GM21515 (cell line): ENCODE results near the gene ZNF644.

Source experiments
- ATAC-seq: cut with Tn5 transposase; IDR thresholded peaks from one replicate; pipeline ENCODE4 v1.9.1; 2021; ENCODE audit not compliant: unreplicated experiment

ZNF644 gene

DNA sequence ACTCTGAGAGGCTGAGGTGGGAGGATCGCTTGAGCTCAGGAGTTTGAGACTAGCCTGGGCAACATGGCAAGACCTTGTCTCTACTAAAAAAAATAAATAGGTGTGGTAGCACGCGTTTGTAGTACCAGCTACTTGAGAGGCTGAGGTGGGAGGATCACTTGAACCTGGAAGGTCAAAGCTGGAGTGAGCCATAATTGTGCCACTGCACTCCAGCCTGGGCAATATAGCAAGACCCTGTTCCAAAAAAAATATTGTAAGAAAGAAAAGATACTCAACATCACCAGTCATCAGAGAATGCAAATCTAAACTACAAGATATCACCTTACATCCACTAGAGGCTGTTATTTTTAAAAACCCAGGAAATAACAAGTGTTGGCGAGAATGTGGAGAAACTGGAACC is 32.5 kb downstream of the ZNF644 start:
- no peak for ATAC-seq

DNA sequence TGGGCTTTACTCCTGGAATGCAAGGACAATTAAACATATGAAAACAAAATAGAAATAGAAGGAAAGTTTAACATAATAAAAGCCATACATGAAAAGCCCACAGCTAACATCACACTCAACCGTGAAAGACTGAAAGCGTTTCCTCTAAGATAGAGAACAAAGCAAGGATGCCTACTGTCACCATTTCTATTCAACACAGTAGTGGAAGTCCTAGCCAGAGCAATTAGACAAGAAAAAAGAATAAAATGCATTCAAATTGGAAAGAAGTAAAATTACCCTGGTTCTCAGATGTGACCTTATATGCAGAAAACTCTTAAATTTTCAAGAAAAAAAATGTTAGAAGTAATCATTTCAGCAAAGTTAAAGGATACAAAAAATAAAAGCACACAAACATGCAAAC is 34.0 kb downstream of the ZNF644 start:
- ATAC-seq: no peak

DNA sequence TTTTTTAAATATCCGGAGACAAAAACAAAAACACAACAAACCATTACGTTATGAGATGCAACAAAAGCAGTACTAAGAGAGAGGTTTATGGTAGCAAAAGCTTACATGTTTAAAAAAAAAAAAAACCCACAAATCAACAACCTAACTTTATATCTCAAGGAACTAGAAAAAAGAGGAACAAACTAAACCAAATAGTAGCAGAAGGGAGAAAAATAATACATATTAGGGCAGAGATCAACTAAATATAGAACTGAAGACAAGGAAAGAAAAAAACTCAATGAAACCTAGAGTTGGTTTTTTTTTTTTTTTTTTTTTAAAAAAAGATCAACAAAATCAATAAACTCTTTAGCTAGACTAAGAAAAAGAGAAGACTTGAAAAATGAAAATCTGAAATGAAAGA is 34.9 kb downstream of the ZNF644 start:
- ATAC-seq: no peak

DNA sequence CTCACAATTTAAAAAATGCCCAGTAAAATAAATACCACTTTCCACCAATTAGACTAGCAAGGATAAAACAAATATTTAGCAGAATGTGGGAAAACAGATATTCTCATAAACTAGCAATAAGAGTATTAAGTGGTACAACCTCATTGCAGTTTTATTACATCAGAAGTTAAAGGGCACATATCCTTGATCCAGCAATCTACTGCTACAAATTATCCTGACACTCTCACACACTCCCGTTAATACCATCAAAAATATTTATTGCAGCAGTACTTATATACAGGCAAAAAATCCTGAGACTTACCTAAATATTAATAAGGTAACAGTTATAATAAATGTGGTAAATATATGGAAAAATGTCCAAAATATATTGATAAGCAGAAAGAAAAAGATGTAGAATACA is 44.3 kb downstream of the ZNF644 start:
- no peak for ATAC-seq

DNA sequence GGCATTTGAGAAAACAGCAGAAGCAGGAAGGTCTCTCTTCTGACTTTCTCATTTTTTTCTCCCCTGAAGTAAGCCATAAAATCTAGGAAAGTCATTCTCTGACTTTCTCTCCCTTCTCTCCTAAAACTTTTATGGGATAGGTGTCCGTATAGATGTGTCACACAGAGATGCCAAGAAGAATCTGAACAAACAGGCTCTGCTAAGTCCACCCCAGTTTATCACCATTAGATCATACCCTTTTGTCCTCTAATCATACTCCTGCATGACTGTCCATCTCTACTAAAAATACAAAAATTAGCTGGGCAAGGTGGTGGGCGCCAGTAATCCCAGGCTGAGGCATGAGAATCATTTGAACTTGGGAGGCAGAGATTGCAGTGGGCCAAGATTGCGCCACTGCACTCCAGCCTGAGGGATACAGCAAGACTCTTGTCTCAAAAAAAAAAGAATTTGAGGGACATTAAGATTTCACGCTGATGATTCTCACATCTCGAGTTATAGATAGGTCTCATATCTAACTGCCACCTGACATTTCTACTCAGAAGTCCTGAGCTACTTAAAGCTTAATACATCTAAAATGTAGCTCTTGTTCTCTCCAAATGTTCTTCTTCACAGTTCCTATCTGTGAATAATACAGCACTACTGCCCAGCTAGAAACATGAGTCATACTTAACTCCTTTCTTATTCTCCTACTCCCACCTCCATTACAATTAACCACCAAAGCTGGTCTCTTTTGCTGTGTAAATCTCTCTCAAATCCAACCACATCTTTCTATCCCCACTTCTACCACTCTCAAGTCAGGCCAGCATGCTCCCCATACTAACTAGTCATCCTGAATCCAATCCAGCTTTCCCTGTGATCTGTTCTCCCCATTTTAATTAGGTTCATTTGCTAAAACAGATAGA is 47.7 kb downstream of the ZNF644 start:
- ATAC-seq: no peak

DNA sequence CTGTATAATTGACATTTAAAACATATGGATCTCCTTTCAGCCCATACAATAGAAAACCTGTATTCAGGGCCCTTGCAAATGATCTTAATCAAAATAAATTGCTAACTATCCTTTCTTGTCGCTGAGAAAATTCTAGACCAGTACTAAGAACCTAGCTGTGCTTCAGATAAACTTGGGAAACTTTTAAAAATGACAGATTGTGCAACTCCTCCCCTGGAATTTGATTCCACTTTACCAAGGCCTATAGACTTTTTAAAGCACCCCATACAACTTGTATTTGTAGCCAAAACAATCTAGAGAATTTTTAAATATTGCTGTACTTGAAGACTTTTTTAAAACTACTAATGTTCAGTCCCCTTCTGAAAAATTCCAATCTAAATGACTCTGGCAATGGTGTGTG is 51.6 kb downstream of the ZNF644 start:
- ATAC-seq: no peak

DNA sequence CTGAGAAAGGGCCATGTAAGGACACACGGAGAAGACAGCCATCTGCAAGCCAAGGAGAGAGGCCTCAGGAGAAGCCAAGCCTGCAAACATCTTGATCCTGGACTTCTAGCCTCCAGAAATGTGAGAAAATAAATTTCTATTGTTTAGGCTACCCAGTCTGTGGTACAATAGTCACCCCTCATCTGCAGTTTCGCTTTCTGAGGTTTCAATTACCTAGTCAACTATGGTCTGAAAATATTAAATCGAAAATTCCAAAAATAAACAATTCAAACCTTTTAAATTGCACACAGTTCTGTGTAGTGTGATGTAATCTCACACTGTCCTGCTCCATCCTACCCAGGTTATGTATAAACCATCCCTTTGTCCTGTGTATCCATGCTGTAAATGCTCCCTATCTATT is 52.6 kb downstream of the ZNF644 start:
- ATAC-seq: no peak

DNA sequence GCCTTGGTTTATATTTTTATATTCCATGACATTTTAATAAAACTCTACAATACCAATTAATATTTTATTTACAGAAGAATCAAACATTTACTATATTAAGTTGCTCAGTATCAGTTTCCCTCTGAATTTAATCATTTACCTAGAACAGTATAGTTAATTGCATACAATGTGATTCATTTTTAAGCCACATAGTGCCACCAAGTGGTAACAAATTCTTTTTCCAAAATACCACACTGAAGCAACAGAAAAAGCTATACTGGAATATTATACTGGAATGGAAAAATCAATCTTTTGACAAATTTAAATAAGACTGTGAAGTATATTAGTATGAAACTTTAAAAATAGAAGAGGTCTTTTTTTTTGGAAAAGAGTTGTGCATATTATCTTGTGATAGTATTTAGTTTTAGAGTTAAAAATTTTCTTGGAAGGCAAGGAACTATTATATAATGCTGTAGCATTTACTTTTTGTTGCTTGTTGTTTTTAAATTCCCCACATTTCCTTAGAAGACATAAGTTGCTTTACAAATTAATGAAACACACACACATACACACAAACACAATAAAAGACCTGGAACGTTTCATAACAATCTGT is 57.3 kb downstream of the ZNF644 start:
- no peak for ATAC-seq

DNA sequence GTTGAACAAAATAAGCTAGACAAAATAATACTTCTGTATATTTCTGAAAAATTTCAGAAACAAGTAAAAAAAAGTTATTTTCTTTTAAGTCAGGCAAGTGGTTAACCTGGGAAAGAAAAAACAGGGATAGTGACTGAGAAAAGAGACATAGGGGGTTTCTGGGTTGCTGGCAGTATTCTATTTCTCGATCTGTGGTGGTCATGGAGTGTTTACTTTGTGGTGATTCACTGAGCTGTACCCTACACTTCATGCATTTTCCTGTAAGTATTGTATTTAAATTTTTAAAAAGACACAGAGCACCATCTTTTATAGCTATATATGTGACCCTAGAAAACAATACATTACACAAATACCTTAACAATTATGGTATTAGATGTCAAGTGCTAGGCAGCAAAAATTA is 58.2 kb downstream of the ZNF644 start:
- no peak for ATAC-seq

DNA sequence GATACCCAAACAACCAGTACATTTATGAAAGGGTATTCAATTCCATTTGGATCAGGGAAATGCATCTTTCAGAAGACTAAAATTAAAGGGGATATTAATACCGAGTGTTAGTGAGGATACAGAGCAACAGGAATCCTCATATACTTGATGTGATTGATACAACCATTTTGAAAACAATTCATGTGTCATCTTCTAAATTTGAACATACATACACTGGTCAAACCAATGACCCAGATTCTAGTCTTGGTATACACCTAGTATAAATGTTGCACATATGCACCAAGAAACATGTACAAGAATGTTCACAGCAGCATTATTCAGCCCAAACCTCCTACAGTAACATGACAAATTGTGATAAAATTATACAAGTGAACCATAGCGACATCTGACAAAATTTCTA is 58.6 kb downstream of the ZNF644 start:
- no peak for ATAC-seq

DNA sequence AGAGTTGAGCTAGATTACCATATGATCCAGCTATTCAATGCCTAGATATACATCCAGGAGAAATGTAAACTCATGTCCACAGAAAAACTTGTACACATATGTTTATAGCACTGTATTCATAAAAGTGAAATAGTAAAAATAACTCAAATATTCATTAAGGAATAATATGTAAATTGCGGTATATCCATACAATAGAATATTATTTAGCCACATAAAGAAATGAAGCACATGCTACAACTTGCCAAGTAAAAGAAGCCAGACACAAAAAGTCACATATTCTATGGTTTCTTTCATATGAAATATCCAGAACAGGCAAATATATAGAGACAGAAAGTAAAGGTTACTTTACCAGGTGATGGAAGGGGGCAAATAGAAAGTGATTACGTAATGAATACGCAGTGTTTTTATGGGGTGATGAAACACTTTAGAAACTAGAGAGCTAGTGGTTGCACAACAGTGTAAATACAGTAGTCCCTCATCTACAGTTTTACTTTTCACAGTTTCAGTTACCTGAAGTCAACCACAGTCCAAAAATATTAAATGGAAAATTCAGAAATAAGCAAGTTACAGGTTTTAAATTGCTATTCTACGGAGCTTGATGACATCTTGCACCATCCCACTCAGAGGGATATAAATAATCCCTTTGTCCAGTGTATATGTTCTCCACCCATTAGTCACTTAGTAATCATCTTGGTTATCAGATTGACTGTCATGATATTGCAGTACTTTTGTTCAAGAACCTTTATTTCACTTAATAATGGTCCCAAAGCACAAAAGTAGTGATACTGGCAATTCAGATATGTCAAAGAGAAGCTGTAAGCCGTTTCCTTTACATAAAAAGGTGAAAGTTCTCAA is 62.3 kb downstream of the ZNF644 start:
- peak; percentile 69 for ATAC-seq

DNA sequence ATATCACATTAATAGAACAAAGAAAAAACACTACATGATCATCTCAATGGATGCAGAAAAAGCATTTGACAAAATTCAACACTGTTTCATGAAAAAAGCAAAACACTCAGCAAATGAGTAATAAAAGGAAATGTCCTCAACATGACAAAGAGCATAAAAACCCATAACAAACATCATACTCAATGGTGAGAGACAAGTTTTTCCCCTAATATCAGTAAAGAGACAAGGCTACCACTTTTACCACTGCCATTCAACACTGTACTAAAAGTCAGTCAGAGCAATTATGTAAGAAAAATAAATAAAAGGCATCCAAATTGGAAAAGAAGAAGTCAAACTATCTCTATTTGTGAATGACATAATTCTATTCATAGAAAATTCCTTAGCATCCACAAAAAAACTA is 64.3 kb downstream of the ZNF644 start:
- ATAC-seq: no peak

DNA sequence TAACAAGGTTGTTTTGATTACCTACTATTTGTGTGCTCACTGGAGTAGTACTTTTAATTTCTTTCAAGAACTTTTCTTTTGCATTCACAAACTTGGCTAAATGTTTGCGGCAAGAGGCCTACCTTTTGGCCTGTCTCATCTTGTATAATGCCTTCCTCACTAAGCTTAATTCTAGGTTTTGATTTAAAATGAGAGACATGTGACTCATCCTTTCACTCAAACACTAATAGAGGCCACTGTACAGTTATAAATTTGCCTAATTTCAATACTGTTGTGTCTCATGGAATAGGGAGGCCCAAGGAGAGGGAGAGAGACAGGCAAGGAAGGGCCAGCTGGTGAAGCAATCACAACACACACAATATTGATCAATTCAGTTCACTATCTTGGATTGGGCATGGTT is 66.1 kb downstream of the ZNF644 start:
- ATAC-seq: no peak

DNA sequence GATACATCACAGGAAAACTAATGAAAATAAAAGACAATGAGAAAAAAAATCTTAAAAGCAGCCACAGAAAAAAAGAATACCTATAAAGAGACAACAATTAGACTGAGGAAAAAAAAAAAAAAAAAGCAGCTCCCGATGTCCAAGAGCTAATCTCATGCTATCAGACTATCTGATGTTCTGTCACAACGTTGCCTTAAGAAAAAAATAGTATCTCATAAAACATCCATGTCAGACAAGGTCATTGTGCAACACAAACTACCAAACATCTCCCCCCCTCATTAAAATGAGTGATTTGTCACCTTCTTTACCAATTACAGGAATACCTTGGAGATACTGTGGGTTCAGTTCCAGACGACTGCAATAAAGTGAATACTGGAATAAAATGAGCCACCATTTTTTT is 68.9 kb downstream of the ZNF644 start:
- no peak for ATAC-seq

DNA sequence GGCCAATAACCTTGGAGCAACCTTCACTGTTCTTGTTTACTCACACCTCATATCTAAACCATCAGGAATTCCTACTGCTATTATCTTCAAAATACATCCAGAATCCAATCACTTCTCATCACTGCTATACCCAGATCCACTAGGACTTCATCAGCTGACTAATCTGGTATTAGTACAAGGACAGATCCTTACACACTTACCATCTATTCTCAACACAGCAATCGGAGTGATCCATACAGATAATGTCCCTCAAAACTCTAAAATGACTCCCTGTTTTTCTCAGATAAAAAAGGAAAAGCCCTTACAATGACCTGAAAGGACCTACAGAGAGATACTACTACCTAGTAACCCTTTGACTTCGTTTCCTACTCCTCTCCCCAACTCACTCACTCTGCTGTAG is 70.8 kb downstream of the ZNF644 start:
- no peak for ATAC-seq

DNA sequence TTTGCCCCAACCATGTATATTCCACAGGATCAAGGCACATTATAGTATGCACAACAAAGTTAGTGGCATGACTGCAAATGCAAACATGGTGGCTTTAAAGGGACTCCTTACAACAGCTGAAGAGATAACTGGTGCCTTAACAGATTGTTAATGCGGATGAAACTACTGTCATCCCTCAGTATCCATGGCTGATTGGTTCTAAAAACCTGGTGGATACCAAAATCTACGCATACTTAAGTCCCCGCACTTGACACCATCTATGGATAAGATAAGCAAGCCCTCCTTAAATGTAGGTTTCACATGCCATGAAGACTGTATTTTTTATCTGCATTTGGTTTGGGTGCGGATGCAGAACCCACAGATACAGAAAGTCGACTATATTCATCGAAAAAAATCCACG is 73.5 kb downstream of the ZNF644 start:
- ATAC-seq: no peak

DNA sequence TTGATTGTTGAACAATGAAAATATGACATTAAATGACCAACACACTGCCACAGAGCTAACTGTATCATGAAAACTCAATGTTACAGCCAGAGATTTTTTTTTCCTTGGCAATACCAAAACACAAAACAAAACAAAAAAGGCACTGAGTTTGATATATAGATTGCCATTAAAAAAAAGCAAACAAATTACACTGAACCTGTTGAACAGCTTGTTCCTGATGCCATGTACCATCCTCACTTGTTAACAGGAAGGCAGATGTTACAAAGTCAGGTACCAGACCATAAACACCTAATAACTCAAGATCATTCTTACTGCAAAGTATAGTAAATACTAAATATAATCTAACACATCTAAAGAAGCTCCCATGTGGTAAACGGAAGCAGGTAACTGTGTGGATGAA is 75.2 kb downstream of the ZNF644 start:
- ATAC-seq: no peak

DNA sequence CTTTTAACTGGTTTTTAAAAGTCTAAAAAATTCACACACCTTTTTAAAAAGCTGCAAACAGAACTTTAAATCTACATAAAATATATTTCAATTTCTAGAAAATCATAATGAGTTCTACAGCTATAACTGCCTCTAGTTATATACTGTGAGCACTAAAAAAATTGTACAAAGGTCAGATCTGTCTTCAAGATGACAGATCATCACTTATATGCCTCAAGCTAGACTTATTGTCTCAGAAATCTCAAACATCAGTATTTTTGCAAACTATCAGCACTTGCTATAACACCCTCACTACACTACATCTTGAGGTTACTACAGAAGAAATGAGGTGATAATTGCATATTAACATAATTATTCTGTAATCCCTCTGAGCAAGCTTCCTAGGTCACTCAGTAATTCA is 76.5 kb downstream of the ZNF644 start:
- ATAC-seq: no peak

DNA sequence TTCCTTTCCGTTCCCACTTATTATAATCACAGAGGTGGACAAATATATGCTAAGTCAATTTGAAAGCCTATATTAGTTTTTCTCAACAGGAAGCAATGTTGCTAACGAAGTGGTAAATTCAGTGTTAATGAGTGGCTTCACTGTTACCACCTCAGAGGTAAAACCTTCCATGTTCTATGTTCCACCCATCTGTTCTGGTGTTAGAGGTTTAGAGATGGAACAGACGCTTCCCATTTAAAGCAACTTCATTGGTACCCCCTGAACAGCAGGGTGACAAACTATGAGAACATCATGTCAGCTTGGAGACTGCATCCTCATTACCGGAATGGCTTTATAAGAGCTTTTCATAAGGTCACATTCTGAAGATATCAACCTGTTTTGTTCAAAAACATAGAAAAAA is 77.9 kb downstream of the ZNF644 start:
- no peak for ATAC-seq

DNA sequence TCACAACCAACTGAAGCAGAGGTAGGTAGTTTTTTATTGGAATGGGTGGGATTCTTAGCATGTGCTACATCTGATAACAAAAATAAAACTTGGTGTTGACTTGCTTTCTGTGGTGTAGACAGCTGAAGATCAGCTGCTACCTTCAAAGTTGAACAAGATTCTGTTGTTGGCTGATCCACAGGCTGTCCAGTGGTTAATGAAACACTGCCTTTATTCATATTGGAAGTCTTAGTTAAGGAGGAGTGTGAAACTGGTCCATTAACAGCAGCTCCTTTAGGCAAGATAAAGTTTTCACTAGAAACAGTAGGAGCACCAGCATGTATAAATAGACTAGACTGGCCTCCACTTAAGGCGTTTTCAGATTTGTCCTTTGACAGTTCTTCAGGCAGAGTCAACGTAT is 81.1 kb downstream of the ZNF644 start:
- no peak for ATAC-seq

DNA sequence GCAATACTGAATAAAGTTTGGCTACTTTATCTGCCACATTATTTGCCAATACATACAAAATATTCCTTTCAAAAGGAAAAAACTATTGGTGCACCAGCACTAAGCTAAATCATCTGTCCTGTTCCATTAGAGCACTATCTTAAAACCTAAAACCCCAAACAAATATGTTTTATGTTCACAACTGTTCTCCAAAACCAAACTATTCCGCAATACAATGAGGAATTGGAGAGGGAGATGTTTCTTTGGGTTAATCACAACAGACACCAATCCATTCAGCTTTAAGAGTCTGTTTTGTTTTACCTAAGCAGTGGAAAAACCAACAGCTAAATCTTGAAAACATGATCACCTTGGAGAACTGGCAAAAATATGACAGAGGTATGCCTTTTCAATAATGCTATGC is 85.1 kb downstream of the ZNF644 start:
- no peak for ATAC-seq

DNA sequence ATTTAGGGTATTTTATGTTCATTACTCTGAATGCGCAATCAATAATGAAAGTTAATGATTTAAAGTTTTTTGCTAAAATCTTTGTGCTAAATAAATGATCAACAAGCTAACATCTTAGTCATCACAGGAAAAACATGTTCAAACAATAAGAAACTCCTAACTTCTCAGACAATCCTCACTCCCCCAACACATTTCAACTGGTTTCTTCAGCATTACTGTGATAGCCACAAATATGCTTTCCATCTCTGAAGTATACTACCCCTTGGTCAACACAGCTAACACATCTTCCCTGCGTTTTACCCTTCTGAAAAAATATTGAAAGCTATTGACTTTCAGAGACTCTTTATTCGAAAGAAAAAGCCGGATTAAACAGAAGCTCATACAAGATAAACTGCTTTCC is 85.8 kb downstream of the ZNF644 start:
- no peak for ATAC-seq
